Left lung (tissue), 10 donors: Measurements from ENCODE around the gene SOCS2. TPM values are rescaled to one million over a fixed set of nuclear protein-coding genes. Genes with fewer than 3 reads are reported as not detected.

Experiments used
- ATAC-seq: fragments of 200-7000 bp; cut with Tn5 transposase; one replicate; pipeline ENCODE4 v1.9.1; 2020; ENCODE audit warnings: moderate library complexity
- DNase-seq, 4 donors: peaks; one replicate each; pipeline ENCODE4 v3.0.0-alpha.2; 2013 to 2020
- H3K27ac ChIP-seq, 2 donors: fragments of 200-600 bp; sonication (generic) in 1 of 2; one replicate each; pipeline versions ENCODE4 v1.5.0 to v1.8.0; 2020 to 2021
- H3K27me3 ChIP-seq, 2 donors: fragments of 200-600 bp; sonication (generic) in 1 of 2; one replicate each; pipeline versions ENCODE4 v1.5.0 to v1.8.0; 2020 to 2021
- H3K36me3 ChIP-seq, 2 donors: fragments of 200-600 bp; sonication (generic) in 1 of 2; one replicate each; pipeline versions ENCODE4 v1.5.0 to v1.8.0; 2020 to 2021
- H3K4me1 ChIP-seq, 2 donors: fragments of 200-600 bp; one replicate each; pipeline ENCODE4 v1.8.0; 2021
- H3K4me3 ChIP-seq, 2 donors: fragments of 200-600 bp; sonication (generic) in 1 of 2; one replicate each; pipeline versions ENCODE4 v1.5.0 to v1.8.0; 2020 to 2021; ENCODE audit warnings: mild to moderate bottlenecking in 1 of 2
- H3K9me3 ChIP-seq, 2 donors: fragments of 200-600 bp; sonication (generic) in 1 of 2; one replicate each; pipeline versions ENCODE4 v1.5.0 to v1.8.0; 2020 to 2021
- CTCF ChIP-seq, 2 donors: fragments of 200-600 bp; sonication (generic) in 1 of 2; IDR thresholded peaks; one replicate each; pipeline versions ENCODE4 v1.5.0 to v1.8.0; 2021; ENCODE audit warnings: antibody characterized with exemption in 2 of 2
- intact Hi-C, 2 donors: fragments of 100-400 bp; cut with DNase I; formaldehyde crosslinking; loops; one replicate each; pipeline versions ENCODE4 v1.11.2 to v1.14.2; 2022
- polyA plus RNA-seq, 6 donors: library from polyadenylated mRNA; unstranded; fragments of 120-200 nt; gene quantifications; one replicate each; pipeline ENCODE4 v1.2.1, GENCODE V29; 2013; ENCODE audit not compliant: insufficient read length in 6 of 6
- total RNA-seq, 2 donors: library from RNA; stranded (reverse); fragmentation: NEBNext Ultra II Directional; extraction: Animal tissue kit (Norgen Biotek cat#: 25700); gene quantifications; one replicate each; pipeline ENCODE4 v1.2.1, GENCODE V29; 2021
- donor health status: DM: no; HTN: yes; CAD: no.
- donor health status: DM: no; HTN: no; CAD: no.

Gene SOCS2
- total and polyA plus RNA-seq, 8 donors, result 15.7 to 40.5 (median 31.0) TPM

GRCh38 chr12:93577222-93577621 lies 4.7 kb downstream of the SOCS2 start:
- Histone ChIP-seq H3K36me3 (peaks cover 0 to 8% of the 10 kb centered on the region in 2 donors), H3K4me1 (peaks cover 0 to 28% of the 10 kb centered on the region in 2 donors), H3K9me3 (no peaks in the 10 kb centered on the region), H3K27ac (no peak overlapping the region), H3K27me3 (peaks cover 0 to 44% of the 10 kb centered on the region in 2 donors), H3K4me3 (no peak overlapping the region)
- DNase-seq (no peak), ATAC-seq (no peak)
- TF ChIP-seq CTCF (IDR thresholded peaks at IDR 0.05), result no peak
- intact Hi-C loops, result no loop called here

DNA sequence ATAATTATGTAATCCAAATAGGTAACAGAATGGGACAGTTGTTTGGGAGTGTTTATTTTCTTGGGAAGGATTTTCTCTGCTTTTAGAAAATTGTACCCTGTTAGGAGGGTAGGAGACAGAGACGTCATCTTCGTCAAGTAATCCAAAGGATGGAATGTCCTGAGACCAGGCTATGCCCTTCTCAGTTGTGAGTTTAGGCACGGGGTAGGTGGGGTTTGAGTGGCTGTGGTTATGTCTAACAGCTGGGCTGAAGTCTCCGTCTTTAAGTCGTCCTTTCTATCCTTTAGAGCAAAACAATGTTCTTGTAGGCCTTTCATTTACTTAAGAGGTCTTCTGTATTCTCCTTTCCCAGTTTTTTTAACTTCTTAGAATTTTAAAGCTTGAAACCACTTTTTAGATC lies 5.7 kb downstream of the SOCS2 start:
- peaks cover 0 to 18% of the 10 kb centered on the region in 2 donors for H3K4me1 ChIP-seq
- H3K9me3 ChIP-seq, result no peaks in the 10 kb centered on the region
- H3K27me3 ChIP-seq, result peaks cover 0 to 34% of the 10 kb centered on the region in 2 donors
- no peak overlapping the region for H3K4me3 ChIP-seq
- H3K27ac ChIP-seq, result no peak overlapping the region
- no peak for TF ChIP-seq CTCF (IDR thresholded peaks at IDR 0.05)
- DNase-seq (no peak), ATAC-seq (no peak)
- peaks cover 0 to 8% of the 10 kb centered on the region in 2 donors for H3K36me3 ChIP-seq
- intact Hi-C loops, result no loop called here

DNA sequence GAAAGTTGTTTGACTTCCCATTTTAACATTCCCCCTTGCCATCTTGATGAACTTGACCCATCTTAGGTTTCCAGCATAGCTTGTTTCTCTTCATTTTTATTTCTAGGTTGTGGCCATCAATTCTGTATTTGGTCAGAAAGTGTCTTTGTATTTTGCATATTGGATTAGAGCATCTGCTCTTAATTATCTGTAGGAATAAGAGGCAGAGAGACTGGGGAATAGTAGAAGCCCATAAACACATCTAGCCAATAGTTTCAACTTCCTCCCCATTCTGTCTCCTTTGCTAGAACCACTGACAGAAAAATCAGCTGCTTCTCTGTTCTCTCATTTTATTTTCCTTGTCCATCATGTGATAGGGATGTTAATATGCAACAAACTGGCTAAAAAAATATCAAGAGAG lies 8.2 kb downstream of the SOCS2 start:
- DNase-seq (no peak), ATAC-seq (no peak)
- Histone ChIP-seq H3K9me3 (no peaks in the 10 kb centered on the region), H3K36me3 (peaks cover 0 to under 1% of the 10 kb centered on the region in 2 donors), H3K27ac (no peak overlapping the region), H3K4me1 (no peaks in the 10 kb centered on the region), H3K4me3 (no peak overlapping the region), H3K27me3 (peaks cover 0 to 9% of the 10 kb centered on the region in 2 donors)
- TF ChIP-seq CTCF (IDR thresholded peaks at IDR 0.05), result no peak
- intact Hi-C loops, result no loop called here

- TF ChIP-seq CTCF (IDR thresholded peaks at IDR 0.05), result no peak
- Histone ChIP-seq H3K36me3 (no peaks in the 10 kb centered on the region), H3K4me3 (no peak overlapping the region), H3K9me3 (no peaks in the 10 kb centered on the region), H3K4me1 (no peaks in the 10 kb centered on the region), H3K27ac (no peak overlapping the region), H3K27me3 (peaks cover 0 to 2% of the 10 kb centered on the region in 2 donors)
- no peak for ATAC-seq
- DNase-seq, result no peak
- intact Hi-C loops, result no loop called here
Observed at GRCh38 chr12:93581370-93581769, 8.9 kb downstream of the SOCS2 start.

- DNase-seq, result no peak
- Histone ChIP-seq H3K9me3 (no peaks in the 10 kb centered on the region), H3K4me3 (no peak overlapping the region), H3K36me3 (no peaks in the 10 kb centered on the region), H3K4me1 (no peaks in the 10 kb centered on the region), H3K27ac (no peak overlapping the region), H3K27me3 (no peaks in the 10 kb centered on the region)
- ATAC-seq, result no peak
- intact Hi-C loops, result no loop called here
- no peak for TF ChIP-seq CTCF (IDR thresholded peaks at IDR 0.05)
Observed at GRCh38 chr12:93582351-93582750, 9.9 kb downstream of the SOCS2 start.
